Adipose tissue (tissue), 3 donors: Measurements from ENCODE around the gene LNX2. TPM values are rescaled to one million over a fixed set of nuclear protein-coding genes. Genes with fewer than 3 reads are reported as not detected.

Experiments
- H3K27ac ChIP-seq: one replicate; pipeline ENCODE4 v1.5.1; 2013; ENCODE audit warnings: low read depth, low read length
- WGBS, 3 donors: extraction: QIAGEN DNeasy Blood & Tissue Kit; methylation state at CpG; one replicate each; pipeline ENCODE4 v1.1.7; 2013; 5-methylcytosine and 5-hydroxymethylcytosine counted together
- polyA plus RNA-seq, 3 donors: library from polyadenylated mRNA; stranded (reverse); fragments of 200-250 nt; gene quantifications; one replicate each; pipeline ENCODE4 v1.2.3, GENCODE V29; 2013
- donor health status: healthy with polysubstance abuse.
- donor health status: Bipolar disorder and iron deficiency.
- donor health status: healthy.

Gene LNX2
- polyA plus RNA-seq, 3 donors, result 2.4 to 12.2 (median 3.0) TPM

DNA sequence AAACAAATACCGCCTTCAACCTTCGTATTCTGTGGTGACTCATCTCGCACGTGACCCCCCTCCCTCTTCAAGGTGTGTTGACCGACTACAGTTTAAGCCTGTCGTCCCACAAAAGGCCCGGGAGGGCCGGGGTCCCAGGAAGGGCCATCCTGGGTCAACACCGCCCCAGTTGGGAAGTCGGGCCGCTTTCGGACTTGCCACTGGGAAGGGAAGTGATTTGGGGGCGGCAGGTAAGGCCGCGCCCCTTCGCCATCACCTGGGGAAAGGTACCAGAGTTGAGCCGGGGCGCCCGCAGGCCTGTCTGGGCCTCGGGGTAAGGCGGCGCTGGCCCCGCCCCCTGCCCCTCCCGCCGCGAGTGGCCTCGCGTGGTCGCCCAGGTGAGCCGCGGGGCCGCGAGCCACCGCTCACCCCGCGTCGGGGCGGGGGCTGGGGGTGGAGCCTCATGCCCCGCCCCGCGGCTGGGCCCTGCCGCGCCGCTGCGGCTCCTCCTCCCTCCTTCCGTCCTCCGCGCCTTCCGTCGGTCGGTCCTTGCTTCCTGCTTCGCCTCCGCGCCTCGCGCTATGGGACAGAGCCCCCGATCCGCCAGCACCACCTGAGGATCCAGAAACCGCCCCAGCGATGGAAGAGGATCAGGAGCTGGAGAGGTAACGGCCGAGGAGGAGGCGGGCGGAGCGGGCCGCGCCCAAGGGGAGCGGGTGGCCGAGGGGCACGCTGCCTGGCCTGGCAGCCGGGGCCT is 1.2 kb upstream of the LNX2 start, which contains the start of gene POLR1D:
POLR1D (plus strand) TSS at position 527 of the 736 bp plus-strand sequence; CDS start at position 619, 92 bp downstream.
- peak within 1 kb of the TSS; percentile 80 for H3K27ac ChIP-seq
- 0 to 1% (median 1%) methylated on average over 61 to 71 of the region's 71 CpGs for WGBS, 3 donors

- 0% methylated on average over 8 of the region's 8 CpGs for WGBS, 3 donors
Observed at GRCh38 chr13:27621116-27621365, 712 bp upstream of the LNX2 start.

GRCh38 chr13:27619728-27620376 is 477 bp downstream of the LNX2 start:
- WGBS, 3 donors, result 0 to 1% (median 1%) methylated on average over 46 to 47 of the region's 47 CpGs
- no peak overlapping the region for H3K27ac ChIP-seq

More at GRCh38 chr13:27621116-27621365, 712 bp upstream of the LNX2 start:
- H3K27ac ChIP-seq, result peak overlapping the region; percentile 25

GRCh38 chr13:27619093-27619727 is 1.1 kb downstream of the LNX2 start:
- 8 to 33% (median 31%) methylated on average over 10 of the region's 10 CpGs for WGBS, 3 donors
- no peak overlapping the region for H3K27ac ChIP-seq

- no peak overlapping the region for H3K27ac ChIP-seq
- WGBS, 3 donors, result 29 to 92% (median 91%) methylated on average over 3 of the region's 3 CpGs
Observed at GRCh38 chr13:27617881-27618321, 2.4 kb downstream of the LNX2 start.

GRCh38 chr13:27613628-27614027 is 6.7 kb downstream of the LNX2 start:
- 27 to 96% (median 87%) methylated on average over 7 of the region's 7 CpGs for WGBS, 3 donors
- no peak overlapping the region for H3K27ac ChIP-seq

- H3K27ac ChIP-seq, result no peak overlapping the region
- 33 to 54% (median 49%) methylated on average over 4 of the region's 4 CpGs for WGBS, 3 donors
Observed at GRCh38 chr13:27607125-27607524, 13.2 kb downstream of the LNX2 start.

DNA sequence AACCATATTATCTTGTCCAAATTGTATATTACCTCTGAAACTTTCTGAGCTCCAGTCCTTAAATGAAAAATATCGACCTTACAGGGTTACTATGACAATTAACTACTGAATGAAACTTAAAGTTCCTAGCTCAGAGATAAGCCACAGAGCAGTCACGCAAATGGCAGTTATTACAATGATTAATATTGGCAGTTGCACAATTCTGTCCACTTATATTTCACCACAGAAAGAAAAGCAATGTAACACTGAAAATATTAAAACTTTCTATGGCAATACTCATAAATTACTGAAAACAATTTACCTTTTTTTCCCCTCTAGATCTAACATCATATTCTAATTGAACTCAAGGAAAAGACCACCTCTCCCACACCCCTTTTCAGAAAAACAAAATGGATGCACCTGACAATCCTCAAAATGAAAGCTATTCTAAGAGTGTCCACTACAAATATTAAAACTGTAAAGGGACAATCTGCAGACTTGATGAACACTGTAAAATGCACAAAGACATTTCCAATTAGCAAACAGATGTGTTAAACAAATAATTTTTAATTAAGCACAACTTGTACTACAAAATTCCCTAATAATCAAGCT is 14.6 kb downstream of the LNX2 start:
- 22 to 56% (median 45%) methylated on average over 2 of the region's 2 CpGs for WGBS, 3 donors

GRCh38 chr13:27605099-27605498 is 15.2 kb downstream of the LNX2 start:
- WGBS, 3 donors, result 63 to 85% (median 75%) methylated on average over 3 of the region's 3 CpGs
- H3K27ac ChIP-seq, result no peak overlapping the region

More for the DNA sequence above, 14.6 kb downstream of the LNX2 start:
- H3K27ac ChIP-seq, result no peak overlapping the region

- 84 to 97% (median 96%) methylated on average over 2 of the region's 2 CpGs for WGBS, 3 donors
Observed at GRCh38 chr13:27601803-27602202, 18.5 kb downstream of the LNX2 start.

DNA sequence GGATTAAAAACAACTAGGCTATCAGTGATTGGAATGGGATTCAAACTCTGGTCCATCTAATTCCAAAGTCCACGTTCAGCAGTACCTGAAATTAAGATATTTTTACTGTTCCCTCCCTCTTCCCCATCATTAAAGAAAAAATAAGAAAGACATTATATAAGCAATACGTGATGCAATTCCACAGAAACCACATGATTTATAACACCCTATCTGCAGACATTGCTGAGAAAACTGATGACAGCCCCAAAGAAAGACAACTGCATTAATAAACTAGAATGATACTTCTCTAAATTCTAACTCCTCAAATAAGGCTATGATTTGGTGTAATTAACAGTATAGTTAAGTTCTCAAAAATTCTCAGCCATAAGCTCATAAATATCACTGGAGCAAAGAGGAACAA is 19.1 kb downstream of the LNX2 start:
- no peak overlapping the region for H3K27ac ChIP-seq
- WGBS, 3 donors, result 76 to 94% (median 87%) methylated on average over 2 of the region's 2 CpGs

More at GRCh38 chr13:27601803-27602202, 18.5 kb downstream of the LNX2 start:
- no peak overlapping the region for H3K27ac ChIP-seq

- WGBS, 3 donors, result 84 to 97% (median 92%) methylated on average over 1 of the region's 1 CpG
- H3K27ac ChIP-seq, result no peak overlapping the region
Observed at GRCh38 chr13:27600711-27601110, 19.6 kb downstream of the LNX2 start.

DNA sequence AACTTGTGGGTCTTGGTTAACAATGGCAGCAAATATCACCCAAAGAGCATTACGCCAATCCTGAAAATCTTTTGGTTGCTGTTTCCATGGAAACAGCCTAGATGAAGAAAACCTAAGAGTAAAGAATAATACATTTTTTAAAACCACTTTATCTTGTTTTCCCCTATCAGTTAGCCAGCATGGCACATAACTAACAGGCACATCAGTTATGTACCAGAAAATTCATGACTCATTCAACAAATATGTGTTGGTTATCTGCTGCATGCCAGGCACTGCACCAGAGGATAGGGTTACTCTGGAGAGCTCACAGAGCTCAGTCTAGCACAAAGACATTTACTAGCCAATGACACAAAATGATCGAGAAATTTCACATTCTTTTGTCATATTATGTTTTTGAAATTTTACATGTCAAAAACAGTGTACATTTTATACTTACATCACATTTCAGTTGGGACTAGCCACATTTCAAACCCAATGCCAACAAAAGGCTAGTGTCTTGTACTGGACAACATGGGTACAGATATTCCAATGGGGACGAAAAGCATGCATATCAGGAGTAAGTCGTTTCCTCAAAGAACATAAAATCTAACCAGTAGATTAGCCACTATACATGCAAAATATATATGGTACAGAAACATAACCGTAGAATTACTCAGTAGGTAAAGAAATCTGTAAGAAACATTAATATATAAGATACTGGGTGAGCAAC is 20.3 kb downstream of the LNX2 start:
- H3K27ac ChIP-seq, result no peak overlapping the region
- WGBS, 3 donors, result 62 to 90% (median 84%) methylated on average over 5 of the region's 5 CpGs

DNA sequence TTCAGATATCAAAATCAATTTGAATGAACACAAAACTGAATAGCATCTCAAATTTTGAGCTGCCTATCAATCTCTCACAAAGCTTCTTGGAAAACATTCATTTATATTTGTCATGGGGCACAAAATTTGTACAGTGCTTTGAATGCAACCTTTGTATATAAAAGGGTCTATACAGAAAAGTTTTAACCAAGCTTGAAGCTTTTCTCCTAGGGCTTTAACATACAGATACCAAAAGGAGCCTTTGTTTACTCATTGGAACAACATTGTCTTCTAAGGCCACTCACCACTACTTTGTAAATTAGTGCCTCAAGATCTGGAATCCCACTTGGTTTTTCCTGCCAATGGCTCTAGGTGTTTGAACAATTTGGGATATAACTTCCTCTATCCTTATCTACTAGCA is 21.2 kb downstream of the LNX2 start:
- H3K27ac ChIP-seq, result no peak overlapping the region

DNA sequence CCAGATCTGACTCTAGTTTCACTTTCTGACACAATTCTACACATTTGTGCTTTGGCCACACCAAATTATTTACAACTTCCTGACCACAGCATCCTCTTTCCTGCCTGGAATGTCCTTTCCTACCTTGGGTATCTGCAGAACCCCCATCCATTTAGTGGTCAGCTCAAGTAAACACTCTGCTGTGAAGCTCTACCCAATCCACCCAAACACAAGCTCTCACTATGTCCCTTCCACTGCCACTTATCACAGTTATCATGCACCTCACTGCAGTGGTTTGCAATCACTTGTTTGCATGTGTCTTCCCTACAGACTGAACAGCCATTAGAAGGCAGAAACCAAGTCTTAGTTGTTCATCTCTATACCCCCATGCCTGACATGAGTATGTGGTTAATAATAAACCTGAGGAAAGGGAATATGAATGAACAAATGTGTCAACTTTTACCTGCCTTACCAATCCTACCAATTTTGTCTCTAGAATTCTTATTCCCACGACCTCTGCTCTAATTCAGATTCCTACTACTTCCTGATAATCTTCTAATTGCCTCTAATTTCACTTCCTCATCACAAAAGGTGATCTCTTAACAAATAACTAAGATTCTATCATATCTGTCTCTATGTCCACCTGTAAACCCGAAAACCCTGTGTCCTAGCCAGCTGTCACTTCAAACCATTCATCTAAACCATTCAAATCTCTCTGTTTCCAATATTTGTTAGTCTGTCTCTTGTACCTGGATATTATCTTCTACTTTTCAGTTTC is 25.1 kb downstream of the LNX2 start:
- H3K27ac ChIP-seq, result no peak overlapping the region
- WGBS, 3 donors, result 77 to 81% (median 78%) methylated on average over 2 of the region's 2 CpGs

GRCh38 chr13:27593267-27593666 is 27.1 kb downstream of the LNX2 start:
- WGBS, 3 donors, result 69 to 83% (median 79%) methylated on average over 3 of the region's 3 CpGs
- no peak overlapping the region for H3K27ac ChIP-seq

DNA sequence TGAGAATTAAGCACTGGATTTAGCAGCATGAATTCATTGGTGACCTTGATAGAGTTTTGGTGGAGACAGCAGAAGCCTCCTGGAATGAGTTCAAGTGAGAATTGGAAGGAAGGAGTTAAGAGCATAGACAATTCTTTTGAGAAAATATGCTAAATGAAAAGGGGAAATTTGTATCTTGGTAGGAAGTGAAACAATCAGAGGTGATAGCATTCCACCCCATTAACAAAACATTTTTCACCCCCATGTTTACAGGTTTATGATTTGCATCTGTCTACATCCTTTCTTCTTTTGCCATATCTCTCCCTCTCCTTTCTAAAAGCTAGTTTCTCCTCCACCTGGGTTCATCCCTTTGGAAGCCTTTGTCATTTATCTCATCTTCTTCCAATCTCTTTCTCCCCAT is 27.5 kb downstream of the LNX2 start:
- no peak overlapping the region for H3K27ac ChIP-seq

DNA sequence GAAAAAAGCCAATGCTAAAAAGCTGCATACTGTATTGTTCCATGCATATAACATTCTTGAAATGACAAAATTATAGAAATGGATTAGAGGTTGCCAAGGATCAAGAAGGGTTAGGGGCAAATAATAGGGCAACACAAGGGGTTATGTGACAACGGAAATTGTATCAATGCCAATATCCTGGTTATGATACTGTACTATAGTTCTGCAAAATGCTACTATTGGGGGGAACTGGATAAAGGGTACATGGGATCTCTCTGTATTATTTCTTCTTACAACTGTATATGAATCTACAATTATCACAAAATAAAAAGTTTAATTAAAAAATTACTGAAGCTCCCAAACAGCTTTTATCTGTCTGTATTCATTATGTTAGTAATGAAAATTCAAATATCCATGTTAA is 31.9 kb downstream of the LNX2 start:
- no peak overlapping the region for H3K27ac ChIP-seq
- 90 to 97% (median 95%) methylated on average over 1 of the region's 1 CpG for WGBS, 3 donors
